ENCODE data around the gene ANKRD40.
"Not testable (repeated sequence)": the region's sequence is repeated elsewhere in the genome, so short reads cannot be mapped to it uniquely, and the experiment has no call there.

Gene ANKRD40, protein sequence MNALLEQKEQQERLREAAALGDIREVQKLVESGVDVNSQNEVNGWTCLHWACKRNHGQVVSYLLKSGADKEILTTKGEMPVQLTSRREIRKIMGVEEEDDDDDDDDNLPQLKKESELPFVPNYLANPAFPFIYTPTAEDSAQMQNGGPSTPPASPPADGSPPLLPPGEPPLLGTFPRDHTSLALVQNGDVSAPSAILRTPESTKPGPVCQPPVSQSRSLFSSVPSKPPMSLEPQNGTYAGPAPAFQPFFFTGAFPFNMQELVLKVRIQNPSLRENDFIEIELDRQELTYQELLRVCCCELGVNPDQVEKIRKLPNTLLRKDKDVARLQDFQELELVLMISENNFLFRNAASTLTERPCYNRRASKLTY

DNA sequence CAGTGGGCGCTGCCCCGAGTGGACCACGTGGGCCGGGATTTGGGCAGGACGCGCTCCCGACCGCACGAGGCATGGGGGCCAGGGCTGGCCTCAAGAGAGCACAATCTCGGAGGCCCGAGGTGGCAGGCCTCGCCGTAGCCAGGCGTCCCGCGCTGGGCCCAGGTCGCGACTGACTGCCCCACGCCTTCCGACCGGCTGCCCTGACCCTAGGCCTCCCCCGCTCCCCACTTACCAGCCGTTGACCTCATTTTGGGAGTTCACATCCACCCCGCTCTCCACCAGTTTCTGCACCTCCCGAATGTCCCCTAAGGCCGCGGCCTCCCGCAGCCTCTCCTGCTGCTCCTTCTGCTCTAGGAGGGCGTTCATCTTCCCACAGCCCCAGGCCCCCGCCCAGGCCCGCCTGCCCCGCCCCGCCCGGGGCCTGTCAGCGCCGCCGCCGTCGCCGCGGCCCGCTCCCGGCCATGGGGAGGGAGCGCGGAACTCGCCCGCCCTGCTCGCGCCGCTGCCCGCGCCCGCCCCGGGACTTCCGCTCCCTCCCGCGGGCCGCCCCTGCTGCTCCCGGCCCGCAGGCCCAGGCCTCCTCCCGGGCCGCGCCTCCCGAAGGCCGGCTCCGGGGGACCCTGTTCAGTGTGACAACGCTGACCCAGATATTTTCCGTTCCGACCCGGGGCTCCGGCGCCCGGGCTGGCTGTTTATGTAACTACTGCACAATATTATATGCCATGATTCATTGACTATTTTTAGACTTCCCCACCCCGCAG lies at the start of gene ANKRD40:
TSS of gene ANKRD40 (minus strand) at position 626 of the 761 bp plus-strand sequence. CDS start at position 366, 260 bp downstream.
- DNase-seq = peak; percentile 70 to 82 (median 76)

DNA sequence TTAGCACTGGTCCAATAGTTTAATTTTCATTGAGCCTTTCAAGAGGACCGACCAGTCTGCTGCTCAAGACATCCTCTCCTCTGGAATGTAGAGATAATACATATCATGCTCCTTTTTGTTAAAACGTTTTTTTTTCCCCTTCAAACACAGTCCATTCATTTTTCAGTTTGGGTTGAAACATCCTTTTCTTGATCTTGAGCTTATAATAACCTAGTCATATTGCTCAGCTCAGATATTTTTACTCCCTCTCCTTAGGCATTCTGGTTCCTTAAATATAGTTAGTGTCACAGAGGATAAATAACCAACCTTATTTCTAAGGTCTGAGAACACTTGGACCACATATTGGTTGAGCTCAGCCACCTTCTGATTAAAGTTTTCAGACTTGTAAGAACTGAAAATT lies 46.8 kb upstream of the ANKRD40 start:
- no peak for DNase-seq

DNA sequence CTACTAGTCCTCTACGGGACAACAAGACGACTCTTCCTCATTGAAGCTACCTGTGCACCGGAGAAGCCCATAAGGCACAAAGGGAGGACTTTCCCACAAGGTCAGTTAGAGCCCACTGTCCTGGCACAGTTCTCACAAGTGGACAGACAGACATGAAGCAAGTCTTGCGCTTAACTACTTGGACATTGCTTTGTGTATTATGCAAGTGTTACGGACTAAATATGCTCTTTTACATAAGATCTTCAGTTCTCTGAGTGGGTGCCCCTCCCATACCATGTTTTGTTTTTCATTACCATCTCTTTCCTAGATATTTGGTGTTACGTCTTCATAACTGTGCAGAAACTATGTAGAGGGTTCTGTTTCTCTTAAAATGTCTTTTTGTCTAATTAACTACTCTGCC lies 41.5 kb upstream of the ANKRD40 start:
- DNase-seq = no peak

DNA sequence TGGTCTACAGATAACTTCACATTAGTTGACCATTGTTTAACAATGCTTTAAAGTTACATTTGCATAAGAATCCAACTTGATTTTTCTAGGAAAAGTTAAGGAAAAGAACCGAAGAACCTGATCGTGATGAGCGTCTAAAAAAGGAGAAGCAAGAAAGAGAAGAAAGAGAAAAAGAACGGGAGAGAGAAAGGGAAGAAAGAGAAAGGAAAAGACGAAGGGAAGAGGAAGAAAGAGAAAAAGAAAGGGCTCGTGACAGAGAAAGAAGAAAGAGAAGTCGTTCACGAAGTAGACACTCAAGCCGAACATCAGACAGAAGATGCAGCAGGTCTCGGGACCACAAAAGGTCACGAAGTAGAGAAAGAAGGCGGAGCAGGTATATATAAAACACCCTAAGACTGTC lies 37.9 kb upstream of the ANKRD40 start:
- DNase-seq = no peak

DNA sequence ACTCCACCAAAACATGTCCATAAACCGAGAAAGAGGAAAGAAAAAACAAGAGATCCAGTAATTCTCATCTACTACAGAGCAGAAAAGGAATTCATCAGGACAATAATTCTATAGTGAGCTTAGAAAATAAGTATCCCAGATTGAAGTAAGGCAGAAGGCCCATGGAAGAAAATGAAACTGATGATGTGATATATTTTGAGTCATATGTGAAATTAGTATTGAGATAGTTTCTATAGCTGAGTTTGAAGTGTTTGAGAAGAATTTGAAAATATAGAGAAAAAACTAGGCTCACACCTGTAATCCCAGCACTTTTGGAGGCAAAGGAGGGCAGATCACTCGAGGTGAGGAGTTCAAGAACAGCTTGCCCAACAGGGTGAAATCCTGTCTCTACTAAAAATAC lies 31.4 kb upstream of the ANKRD40 start:
- DNase-seq = no peak

DNA sequence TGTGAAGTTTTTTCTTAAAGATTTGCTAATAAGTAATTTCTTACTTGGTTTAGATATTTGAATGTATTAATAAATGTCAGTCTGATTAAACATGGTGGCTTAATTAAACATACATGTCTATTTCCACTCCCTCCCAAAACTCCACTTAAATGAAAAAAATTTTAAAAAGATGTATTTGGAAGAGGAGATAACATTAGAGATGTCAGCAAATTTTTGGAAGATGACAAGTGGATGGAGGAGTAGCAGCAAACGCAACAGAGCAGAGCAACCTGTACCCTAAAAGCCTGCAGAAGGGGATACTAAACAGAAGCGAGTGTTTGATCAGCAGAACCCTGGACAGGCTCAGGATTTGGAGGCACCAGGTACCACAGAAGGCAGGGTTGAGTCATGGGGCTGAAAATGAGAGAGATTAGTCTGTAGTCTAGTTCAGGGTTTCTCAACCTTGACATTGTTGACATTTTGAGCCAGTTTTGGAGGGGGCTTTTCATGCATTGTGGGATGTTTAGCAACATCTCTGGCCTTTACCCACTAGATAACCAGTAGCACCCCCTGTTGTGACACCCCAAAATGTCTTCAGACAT lies 29.5 kb upstream of the ANKRD40 start:
- DNase-seq = no peak

DNA sequence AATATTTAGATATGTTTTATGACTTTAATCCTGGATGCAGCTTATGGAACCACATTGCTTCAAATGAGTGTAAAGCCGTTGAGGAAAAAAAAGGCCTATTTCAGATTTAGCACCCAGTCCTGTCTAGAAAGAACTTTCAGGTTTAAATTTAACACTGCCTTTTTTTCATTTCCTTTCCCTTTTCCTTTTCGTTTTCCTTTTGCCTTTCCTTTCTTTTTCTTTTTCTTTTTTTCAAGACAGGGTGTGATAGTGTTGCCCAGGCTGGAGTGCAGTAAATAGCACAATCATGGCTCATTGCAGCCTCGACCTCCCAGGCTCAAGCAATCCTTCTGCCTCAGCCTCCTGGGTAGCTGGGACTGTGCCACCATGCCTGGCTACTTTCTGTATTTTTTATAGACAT lies 27.6 kb upstream of the ANKRD40 start:
- DNase-seq = no peak

DNA sequence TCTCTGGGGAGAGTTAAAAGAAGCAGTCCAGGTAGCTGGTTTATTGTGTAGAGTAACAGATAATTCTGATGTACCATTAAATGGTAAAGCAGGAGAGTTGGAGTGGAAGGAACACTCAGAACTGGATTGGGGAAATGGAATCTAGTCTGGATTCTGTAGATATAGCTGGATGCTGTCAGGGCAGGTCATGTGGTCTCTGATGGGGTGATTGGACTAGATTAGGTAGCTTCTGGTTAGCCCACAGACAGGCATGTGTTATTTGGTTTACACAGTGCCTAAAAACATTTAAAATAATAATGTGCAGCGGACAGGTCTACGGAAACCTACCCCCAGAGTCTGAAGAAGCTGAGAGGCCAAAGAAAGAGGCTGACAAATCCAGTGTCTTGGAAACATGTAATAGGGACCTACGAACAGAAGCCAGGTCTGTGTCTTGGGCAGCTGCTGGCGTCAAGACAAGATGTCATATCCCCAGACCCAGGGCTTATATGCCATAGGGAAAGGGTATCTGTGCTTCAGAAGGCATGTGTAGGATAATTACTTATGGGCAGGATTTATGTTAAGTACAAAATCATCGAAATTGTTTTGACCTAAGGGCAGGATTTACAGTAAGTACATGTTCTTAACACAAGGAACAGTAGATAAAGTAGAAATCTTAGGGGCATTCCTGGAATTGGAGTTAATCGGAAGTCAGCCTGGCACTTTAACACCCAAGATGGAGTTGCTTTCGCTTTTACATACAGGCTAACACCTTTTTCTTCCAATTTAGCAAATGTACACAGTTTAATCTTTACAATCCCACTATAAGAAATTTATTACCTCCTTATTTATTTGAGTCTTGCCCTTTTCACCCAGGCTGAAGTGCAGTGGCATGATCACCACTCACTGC lies 24.1 kb upstream of the ANKRD40 start:
- no peak for DNase-seq

DNA sequence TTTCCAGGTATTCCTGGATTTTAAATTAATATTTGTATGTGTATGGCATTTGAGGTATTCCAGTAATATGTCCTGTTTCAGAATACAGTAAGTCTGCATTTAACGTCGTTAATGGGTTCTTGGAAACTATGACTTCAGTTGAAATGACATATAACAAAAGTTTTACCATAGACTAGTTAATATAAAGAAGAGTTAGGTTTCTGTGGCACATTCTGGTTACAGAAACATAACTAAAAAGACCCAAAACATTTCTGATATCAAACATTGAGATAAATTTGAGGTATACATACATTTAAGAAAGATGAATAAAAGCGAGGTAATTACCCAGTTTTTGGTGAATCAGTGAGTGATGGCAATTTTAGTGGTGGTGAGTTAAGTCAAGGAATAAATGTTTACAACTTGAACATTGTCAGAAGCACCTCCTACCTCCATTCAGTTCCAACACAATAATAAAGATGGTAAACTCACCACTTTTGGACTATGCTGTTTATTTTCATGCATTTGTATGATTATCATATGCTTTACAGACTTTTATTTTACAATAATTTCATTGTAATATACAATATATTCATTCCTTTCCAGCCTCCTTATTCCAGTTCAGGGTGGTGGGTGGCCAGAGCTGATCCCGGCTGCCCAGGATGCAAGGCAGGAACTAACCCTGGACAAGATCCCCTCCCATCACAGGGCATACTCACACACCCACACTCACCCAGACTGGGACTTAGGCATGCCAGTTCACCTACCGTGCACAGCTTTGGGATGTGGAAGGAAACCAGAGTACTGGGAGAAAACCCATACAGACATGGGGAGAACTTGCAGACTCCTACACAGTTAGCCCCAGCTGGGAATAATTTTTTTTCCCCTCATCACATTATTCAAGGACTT lies 21.4 kb upstream of the ANKRD40 start:
- no peak for DNase-seq

DNA sequence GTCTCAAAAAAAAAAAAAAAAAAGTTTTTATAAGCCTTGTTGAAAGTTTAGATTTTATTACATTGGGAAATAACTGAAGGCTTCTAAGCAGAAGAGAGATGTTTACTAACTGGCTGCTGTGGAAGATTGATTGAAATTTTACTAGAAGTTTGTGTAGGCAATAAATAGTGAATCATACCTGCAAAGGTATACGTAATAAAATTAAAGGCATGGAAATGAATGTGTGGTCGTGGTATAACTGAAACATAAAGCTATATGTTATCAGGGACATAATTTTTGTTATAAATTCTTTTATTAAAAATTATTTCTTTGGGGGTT lies 20.4 kb upstream of the ANKRD40 start:
- DNase-seq = no peak

DNA sequence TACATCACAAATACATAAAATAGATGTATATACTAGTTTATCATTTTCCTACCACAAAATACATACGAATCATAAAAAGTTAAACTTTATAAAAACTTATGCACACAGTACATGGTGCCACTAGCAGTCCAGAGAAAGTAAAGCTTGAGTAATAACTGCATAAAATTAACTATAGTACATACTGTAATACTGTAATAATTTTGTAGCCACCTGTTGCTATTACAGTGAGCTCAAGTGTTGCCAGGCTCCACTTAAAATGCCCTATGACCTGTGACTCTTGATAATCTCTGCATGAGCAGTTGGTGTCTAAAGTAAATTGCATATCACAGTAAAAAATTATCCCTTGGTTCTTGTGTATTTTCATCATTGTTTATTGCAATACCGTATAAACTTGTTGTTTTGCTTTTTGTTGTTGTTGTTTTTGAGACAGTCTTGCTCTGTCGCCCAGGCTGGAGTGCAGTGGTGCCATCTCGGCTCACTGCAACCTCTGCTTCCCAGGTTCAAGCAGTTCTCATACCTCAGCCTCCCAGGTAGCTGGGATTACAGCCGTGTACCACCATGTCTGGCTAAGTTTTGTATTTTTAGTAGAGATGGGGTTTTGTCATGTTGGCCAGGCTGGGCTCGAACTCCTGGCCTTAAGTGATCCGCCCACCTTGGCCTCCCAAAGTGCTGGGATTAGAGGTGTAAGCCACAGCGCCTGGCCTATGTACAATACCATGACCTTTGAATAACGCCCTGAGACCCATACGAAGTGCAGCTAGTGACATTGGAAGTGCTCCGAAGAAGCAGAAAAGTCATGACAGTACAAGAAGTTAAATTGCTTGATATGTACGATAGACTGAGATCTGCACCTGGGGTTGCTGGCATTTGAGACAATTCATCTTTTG lies 18.3 kb upstream of the ANKRD40 start:
- DNase-seq = no peak

DNA sequence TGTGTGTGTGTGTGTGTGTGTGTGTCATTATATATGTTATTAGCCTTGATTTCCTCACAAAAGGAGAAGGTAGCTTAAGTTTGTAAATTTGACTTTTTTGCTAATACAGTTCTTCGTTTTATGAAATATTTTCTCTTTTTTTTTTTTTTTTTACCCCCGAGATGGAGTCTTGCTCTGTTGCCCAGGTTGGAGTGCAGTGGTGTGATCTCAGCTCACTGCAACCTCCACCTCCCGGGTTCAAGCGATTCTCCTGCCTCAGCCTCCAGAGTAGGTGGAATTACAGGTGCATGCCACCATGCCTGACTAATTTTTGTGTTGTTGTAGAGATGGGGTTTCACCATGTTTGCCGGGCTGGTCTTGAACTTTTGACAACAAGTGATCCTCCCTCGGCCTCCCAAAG lies 16.9 kb upstream of the ANKRD40 start:
- DNase-seq = not testable (repeated sequence)

DNA sequence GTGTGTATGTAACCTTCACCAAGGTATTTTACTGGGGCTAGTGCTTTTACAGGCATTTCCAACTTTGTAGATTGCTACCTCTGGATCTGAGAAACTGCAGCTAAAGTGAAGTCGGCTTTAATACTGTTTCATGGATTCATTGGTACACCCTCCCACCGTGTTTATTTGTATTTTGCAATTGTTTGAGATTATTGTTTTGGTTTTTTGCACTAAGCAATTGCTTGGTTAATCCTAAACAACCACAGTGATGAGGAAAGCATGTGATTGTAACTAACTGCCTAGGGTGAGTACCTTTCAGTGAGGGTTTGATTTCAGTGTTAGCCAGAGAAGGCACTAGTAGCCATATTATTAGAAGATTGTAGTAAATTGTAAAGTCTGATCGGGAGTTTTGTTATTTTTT lies 15.0 kb upstream of the ANKRD40 start:
- DNase-seq = no peak

DNA sequence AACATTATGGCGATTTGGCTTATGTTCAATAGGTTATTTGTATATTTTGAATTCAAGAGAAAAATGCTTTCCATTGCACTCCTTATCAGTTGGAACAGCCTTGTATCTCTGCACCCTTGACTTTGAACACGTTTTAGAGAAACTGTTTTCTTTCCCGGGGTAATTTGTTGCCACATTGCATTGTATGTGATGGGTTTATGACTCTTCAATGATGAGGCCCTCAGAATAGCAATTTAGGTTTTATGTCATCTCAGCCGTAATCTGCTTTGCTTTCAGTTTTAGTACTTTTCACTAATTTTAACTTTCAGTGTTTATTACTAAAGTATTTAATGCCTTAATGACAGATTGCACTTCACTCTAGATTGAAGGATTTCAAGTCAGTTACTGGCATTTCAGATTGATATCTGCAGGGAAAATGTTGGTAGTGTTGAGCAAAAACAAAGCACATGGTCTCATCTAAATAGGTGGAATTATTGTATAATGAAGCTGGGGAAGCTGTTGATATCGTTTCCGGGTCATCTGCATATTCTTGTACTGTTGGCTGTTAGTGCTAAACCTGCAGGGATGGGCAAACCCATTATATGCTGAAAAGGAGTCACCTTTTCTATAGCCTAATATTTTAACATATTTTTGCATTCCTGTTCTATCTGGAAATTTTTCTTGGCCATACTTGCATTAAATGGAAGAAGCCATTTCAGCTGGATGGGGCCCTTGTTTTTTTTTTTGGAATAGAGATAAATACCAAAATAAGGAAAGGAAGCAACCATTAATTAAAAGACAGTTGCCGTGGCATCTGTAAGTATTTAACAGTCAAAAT lies 13.7 kb upstream of the ANKRD40 start:
- DNase-seq = no peak

DNA sequence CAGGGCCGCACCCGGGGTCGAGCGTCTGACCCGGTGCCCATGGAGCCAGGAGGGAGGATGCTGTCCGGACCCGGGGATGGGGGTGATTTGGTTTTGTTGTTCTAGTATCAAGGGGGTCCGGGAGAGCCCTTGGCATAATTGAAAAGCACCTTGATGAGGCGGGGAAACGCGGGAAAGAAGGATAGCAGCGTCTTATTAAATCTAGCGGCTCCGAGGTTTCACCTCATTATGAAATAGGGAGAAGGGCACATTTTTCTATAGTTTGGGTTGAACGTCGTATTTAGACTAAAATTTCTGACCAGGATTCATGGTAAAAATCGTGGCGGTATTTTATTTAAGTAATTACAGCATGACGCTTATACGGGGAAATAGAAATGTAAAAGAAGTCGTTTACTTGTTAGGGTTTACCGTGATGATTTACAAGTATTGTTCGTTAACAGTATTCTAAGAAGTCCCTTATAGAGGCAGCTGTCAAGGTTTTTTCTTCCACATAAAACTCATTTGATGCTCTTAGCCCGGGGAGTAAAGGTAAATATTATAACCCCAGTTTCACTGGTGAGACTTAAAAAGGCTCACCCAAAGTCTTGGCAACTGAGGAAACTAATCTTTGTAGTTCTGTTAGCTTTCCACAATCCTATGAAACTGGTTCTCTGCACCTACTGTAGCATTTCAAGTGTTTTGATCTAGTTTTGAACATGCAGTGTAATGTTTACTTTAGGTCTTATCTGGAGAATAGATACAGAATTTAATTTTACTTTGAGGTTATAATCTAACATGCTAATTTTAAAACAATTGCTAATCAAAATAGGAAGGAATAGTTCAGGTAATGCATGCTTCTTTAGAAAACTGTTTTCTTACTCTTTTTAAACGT lies 12.4 kb upstream of the ANKRD40 start:
- no peak for DNase-seq

DNA sequence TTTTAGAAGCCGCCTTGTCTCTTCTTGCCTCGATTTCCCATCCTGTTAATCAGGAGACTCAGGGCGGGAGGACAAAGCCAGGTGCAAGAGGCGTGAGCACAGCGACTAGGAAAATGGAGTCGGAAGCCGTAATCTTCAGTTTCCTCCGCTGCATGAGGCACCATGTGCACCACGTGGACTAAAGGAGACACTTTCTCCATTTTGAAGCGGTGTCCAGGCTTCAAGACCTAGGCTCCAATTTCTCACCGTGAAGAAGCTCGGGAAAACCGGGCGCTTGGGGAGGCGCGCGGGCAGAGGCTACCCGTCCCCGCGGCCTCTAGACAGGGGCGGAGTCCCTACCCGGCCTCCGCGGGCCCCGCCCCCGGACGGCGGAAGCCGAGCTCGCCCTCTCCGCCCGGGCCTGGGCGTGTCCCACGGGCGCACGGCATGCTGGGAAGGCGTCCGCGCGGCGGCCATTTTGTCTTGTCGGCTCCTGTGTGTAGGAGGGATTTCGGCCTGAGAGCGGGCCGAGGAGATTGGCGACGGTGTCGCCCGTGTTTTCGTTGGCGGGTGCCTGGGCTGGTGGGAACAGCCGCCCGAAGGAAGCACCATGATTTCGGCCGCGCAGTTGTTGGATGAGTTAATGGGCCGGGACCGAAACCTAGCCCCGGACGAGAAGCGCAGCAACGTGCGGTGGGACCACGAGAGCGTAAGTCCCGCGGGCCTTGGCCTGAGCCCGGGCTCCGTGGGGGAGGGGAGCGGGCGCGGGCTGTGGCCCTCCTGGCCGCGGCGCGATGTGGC lies 11.6 kb upstream of the ANKRD40 start, which contains the start of gene LUC7L3:
TSS of gene LUC7L3 (plus strand) at position 460 of the 780 bp plus-strand sequence. CDS start at position 590, 130 bp downstream.
- DNase-seq = peak; percentile 84 to 88 (median 85)

DNA sequence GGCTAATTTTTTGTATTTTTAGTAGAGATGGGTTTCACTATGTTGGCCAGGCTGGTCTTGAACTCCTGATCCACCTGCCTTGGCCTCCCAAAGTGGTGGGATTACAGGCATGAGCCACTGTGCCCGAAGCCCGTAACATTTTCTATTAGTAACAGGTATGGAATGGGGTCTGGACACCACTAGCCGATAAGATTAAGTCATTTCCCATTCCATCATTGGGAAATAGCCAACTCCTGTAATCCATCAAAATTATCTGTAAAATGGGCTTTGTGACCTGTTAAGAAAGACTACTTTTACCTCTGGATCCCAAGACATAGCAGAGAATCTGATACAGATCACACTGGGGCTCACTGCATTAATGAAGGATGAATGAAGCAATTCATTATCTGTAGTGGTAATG lies 7.8 kb upstream of the ANKRD40 start:
- DNase-seq = no peak

DNA sequence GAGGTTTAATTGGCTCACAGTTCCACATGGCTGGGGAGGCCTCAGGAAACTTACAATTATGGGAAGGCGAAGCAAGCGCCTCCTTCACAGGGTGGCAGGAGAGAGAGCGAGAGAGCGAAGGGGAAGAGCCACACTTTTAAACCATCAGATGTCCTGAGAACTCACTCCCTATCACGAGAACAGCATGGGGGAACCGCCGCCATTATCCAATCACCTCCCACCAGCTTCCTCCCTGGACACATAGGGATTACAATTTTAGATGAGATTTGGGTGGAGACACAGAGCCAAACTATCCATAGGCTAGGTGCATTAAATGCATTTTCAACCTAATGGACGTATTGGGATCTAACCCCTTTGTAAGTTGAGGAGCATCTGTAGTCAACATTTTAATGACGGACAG lies 4.9 kb upstream of the ANKRD40 start:
- DNase-seq = no peak

Measured in activated CD4-positive, CD25-positive, alpha-beta regulatory T cell (primary cell).